ENCODE measurements around the gene TAF10.

TAF10 gene

GRCh38 chr11:6612213-6613041 is at the start of gene TAF10:
TSS of gene TAF10 (minus strand) at chr11:6612216. CDS start at chr11:6612189, 27 bp downstream.
- peak; percentile 94 for DNase-seq

GRCh38 chr11:6660712-6661111 is 48.7 kb upstream of the TAF10 start:
- no peak for DNase-seq

- DNase-seq, result no peak
Measured at GRCh38 chr11:6658647-6659046, 46.6 kb upstream of the TAF10 start.

- no peak for DNase-seq
Measured at GRCh38 chr11:6657346-6657745, 45.3 kb upstream of the TAF10 start.

- DNase-seq, result no peak
Measured at GRCh38 chr11:6656936-6657335, 44.9 kb upstream of the TAF10 start.

GRCh38 chr11:6656584-6656915 is 44.5 kb upstream of the TAF10 start:
- DNase-seq, result no peak

- no peak for DNase-seq
Measured at GRCh38 chr11:6655790-6656583, 44.0 kb upstream of the TAF10 start, which contains the start of gene DCHS1. TSS of gene DCHS1 (minus strand) at chr11:6655809. CDS start at chr11:6641613, 14,196 bp downstream.

GRCh38 chr11:6655020-6655789 is 43.2 kb upstream of the TAF10 start:
- peak; percentile 26 for DNase-seq

- DNase-seq, result no peak
Measured at GRCh38 chr11:6654281-6655019, 42.4 kb upstream of the TAF10 start.

- DNase-seq, result no peak
Measured at GRCh38 chr11:6653656-6654055, 41.6 kb upstream of the TAF10 start.

- DNase-seq, result no peak
Measured at GRCh38 chr11:6653097-6653496, 41.1 kb upstream of the TAF10 start.

GRCh38 chr11:6652182-6652581 is 40.2 kb upstream of the TAF10 start:
- no peak for DNase-seq

GRCh38 chr11:6650980-6651379 is 39.0 kb upstream of the TAF10 start:
- DNase-seq, result no peak

GRCh38 chr11:6650104-6650503 is 38.1 kb upstream of the TAF10 start:
- no peak for DNase-seq

GRCh38 chr11:6648501-6648900 is 36.5 kb upstream of the TAF10 start:
- DNase-seq, result no peak

GRCh38 chr11:6647836-6648235 is 35.8 kb upstream of the TAF10 start:
- no peak for DNase-seq

- DNase-seq, result no peak
Measured at GRCh38 chr11:6646918-6647679, 35.1 kb upstream of the TAF10 start.

GRCh38 chr11:6646576-6646917 is 34.5 kb upstream of the TAF10 start:
- no peak for DNase-seq

GRCh38 chr11:6646071-6646470 is 34.1 kb upstream of the TAF10 start:
- DNase-seq, result no peak

GRCh38 chr11:6642957-6643356 is 30.9 kb upstream of the TAF10 start:
- DNase-seq, result no peak

GRCh38 chr11:6640985-6641701 is 29.1 kb upstream of the TAF10 start:
- DNase-seq, result no peak
